ENCODE data around the gene SYNDIG1.

Gene SYNDIG1

GRCh38 chr20:24674921-24675605 is 205.6 kb downstream of the SYNDIG1 start:
- DNase-seq (ENCODE audit: low read depth) = no peak

GRCh38 chr20:24675651-24676352 is 206.4 kb downstream of the SYNDIG1 start:
- no peak for DNase-seq (ENCODE audit: low read depth)

GRCh38 chr20:24676353-24676977 is 207.0 kb downstream of the SYNDIG1 start:
- DNase-seq (ENCODE audit: low read depth) = no peak

- no peak for DNase-seq (ENCODE audit: low read depth)
These were observed 207.5 kb downstream of the SYNDIG1 start for GRCh38 chr20:24676978-24677370.

- DNase-seq (ENCODE audit: low read depth) = no peak
These were observed 208.3 kb downstream of the SYNDIG1 start for GRCh38 chr20:24677626-24678315.

- DNase-seq (ENCODE audit: low read depth) = no peak
These were observed 209.1 kb downstream of the SYNDIG1 start for GRCh38 chr20:24678351-24679106.

- DNase-seq (ENCODE audit: low read depth) = no peak
These were observed 210.1 kb downstream of the SYNDIG1 start for GRCh38 chr20:24679448-24680047.

GRCh38 chr20:24681634-24682495 is 212.4 kb downstream of the SYNDIG1 start:
- no peak for DNase-seq (ENCODE audit: low read depth)

GRCh38 chr20:24682496-24682985 is 213.1 kb downstream of the SYNDIG1 start:
- DNase-seq (ENCODE audit: low read depth) = no peak

- no peak for DNase-seq (ENCODE audit: low read depth)
These were observed 214.2 kb downstream of the SYNDIG1 start for GRCh38 chr20:24683676-24684075.

- DNase-seq (ENCODE audit: low read depth) = no peak
These were observed 215.0 kb downstream of the SYNDIG1 start for GRCh38 chr20:24684421-24684871.

- DNase-seq (ENCODE audit: low read depth) = no peak
These were observed 215.7 kb downstream of the SYNDIG1 start for GRCh38 chr20:24684956-24685691.

- no peak for DNase-seq (ENCODE audit: low read depth)
These were observed 216.3 kb downstream of the SYNDIG1 start for GRCh38 chr20:24685736-24686135.

GRCh38 chr20:24686156-24686555 is 216.7 kb downstream of the SYNDIG1 start:
- no peak for DNase-seq (ENCODE audit: low read depth)

GRCh38 chr20:24690408-24690807 is 221.0 kb downstream of the SYNDIG1 start:
- DNase-seq (ENCODE audit: low read depth) = no peak

GRCh38 chr20:24691901-24692351 is 222.5 kb downstream of the SYNDIG1 start:
- DNase-seq (ENCODE audit: low read depth) = no peak

GRCh38 chr20:24692446-24693200 is 223.2 kb downstream of the SYNDIG1 start:
- no peak for DNase-seq (ENCODE audit: low read depth)

- DNase-seq (ENCODE audit: low read depth) = no peak
These were observed 224.2 kb downstream of the SYNDIG1 start for GRCh38 chr20:24693466-24694156.
